HFF-Myc (cell line): Measurements from ENCODE around the gene GRK3.

Experiments used
- DNase-seq: peaks from one replicate; pipeline ENCODE4 v3.0.0-alpha.2; 2011; ENCODE audit warnings: low read depth; ENCODE audit errors: extremely low read depth
- H3K4me3 ChIP-seq: replicated peaks from 2 replicates; pipeline ENCODE4 v1.5.1; 2011; ENCODE audit warnings: low read depth, mild to moderate bottlenecking, control low read depth, low read length
- TF ChIP-seq, protein P1 (sequence below): IDR thresholded peaks from 2 replicates; pipeline ENCODE4 v1.5.1; 2012; ENCODE audit warnings: mild to moderate bottlenecking, low read depth, low read length, control low read depth; ENCODE audit errors: missing control alignments

The GRK3 gene

GRCh38 chr22:25628494-25628893 is 64.0 kb downstream of the GRK3 start:
- H3K4me3 ChIP-seq: no peak overlapping the region
- TF ChIP-seq, protein P1, sequence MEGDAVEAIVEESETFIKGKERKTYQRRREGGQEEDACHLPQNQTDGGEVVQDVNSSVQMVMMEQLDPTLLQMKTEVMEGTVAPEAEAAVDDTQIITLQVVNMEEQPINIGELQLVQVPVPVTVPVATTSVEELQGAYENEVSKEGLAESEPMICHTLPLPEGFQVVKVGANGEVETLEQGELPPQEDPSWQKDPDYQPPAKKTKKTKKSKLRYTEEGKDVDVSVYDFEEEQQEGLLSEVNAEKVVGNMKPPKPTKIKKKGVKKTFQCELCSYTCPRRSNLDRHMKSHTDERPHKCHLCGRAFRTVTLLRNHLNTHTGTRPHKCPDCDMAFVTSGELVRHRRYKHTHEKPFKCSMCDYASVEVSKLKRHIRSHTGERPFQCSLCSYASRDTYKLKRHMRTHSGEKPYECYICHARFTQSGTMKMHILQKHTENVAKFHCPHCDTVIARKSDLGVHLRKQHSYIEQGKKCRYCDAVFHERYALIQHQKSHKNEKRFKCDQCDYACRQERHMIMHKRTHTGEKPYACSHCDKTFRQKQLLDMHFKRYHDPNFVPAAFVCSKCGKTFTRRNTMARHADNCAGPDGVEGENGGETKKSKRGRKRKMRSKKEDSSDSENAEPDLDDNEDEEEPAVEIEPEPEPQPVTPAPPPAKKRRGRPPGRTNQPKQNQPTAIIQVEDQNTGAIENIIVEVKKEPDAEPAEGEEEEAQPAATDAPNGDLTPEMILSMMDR: no peak
- DNase-seq: no peak

- H3K4me3 ChIP-seq: no peak overlapping the region
- TF ChIP-seq, protein P1: no peak
- no peak for DNase-seq
These were observed 65.1 kb downstream of the GRK3 start for GRCh38 chr22:25629613-25630012.

- H3K4me3 ChIP-seq: no peak overlapping the region
- no peak for DNase-seq
- TF ChIP-seq, protein P1: no peak
These were observed 66.0 kb downstream of the GRK3 start for GRCh38 chr22:25630447-25630846.

- H3K4me3 ChIP-seq: no peak overlapping the region
- DNase-seq: no peak
- TF ChIP-seq, protein P1: no peak
These were observed 71.8 kb downstream of the GRK3 start for GRCh38 chr22:25636323-25636722.

GRCh38 chr22:25637032-25637431 is 72.6 kb downstream of the GRK3 start:
- no peak overlapping the region for H3K4me3 ChIP-seq
- TF ChIP-seq, protein P1: no peak
- no peak for DNase-seq

DNA sequence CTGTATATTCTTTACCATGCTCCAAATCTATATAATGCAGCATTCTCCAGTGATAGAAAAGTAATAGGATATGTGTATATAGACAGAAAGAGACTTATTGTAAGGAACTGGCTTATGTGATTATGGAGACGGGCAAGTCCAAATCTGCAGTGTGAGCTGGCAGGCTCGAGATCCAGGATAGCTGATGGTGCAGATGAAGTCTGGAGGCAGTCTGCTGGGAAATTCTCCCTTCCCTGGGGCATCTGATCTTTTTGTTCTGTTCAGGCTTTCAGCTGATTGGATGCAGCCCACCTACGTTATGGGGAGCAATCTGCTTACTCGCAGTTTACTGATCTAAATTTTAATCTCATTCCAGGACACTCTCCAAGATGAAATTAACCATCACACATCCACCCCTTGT is 73.2 kb downstream of the GRK3 start:
- no peak overlapping the region for H3K4me3 ChIP-seq
- DNase-seq: no peak
- TF ChIP-seq, protein P1: no peak

DNA sequence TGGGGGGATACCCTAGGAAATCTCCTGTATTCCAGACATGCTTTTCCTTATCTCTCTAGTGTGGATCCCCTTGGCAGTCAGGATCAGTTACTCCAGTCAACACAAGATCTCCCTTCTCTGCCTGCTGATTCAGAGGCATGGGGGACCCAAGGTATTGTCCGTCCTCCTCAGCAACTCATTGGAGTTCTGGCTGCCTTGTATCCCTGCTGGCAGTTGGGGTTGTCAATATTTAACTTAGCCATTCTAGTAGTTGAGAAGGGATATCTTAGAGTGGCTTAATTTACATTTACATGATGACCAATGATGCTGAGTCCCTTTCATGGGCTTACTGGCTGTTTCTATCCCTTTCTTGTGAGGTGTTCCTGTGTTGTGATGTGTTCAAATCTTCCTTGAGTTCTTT is 74.2 kb downstream of the GRK3 start:
- no peak overlapping the region for H3K4me3 ChIP-seq
- TF ChIP-seq, protein P1: no peak
- no peak for DNase-seq
